HTR-8/SVneo (cell line): ENCODE measurements around the gene ADAP1.

ENCODE experiments used
- DNase-seq: peaks from one replicate; pipeline ENCODE4 v3.0.0; 2011; ENCODE audit warnings: low spot score, mixed read lengths; ENCODE audit not compliant: insufficient read length
- FAIRE-seq: peaks from 2 replicates; lab custom pipeline; 2011; peaks lifted over from hg19 to GRCh38; lab: Jason Lieb, UNC

Gene ADAP1

GRCh38 chr7:990352-990932 is 36.0 kb upstream of the ADAP1 start:
- no peak for DNase-seq
- FAIRE-seq: no peak

GRCh38 chr7:988963-989529 is 34.6 kb upstream of the ADAP1 start:
- FAIRE-seq: no peak
- DNase-seq: no peak

- FAIRE-seq (no peak), DNase-seq (no peak)
These were observed 34.0 kb upstream of the ADAP1 start for GRCh38 chr7:988426-988911.

GRCh38 chr7:987909-988308 is 33.4 kb upstream of the ADAP1 start:
- no peak for DNase-seq
- FAIRE-seq: no peak

- FAIRE-seq (no peak), DNase-seq (no peak)
These were observed 32.6 kb upstream of the ADAP1 start for GRCh38 chr7:986766-987751.

- FAIRE-seq: peak; percentile 9
These were observed 31.6 kb upstream of the ADAP1 start for GRCh38 chr7:985915-986741.

GRCh38 chr7:985127-985416 is 30.6 kb upstream of the ADAP1 start:
- no peak for DNase-seq
- no peak for FAIRE-seq

More at GRCh38 chr7:985915-986741, 31.6 kb upstream of the ADAP1 start:
- peak; percentile 41 for DNase-seq

- no peak for DNase-seq
- FAIRE-seq: no peak
These were observed 30.1 kb upstream of the ADAP1 start for GRCh38 chr7:984361-985126.

- DNase-seq (no peak), FAIRE-seq (no peak)
These were observed 29.2 kb upstream of the ADAP1 start for GRCh38 chr7:983616-984071.

GRCh38 chr7:983004-983615 is 28.6 kb upstream of the ADAP1 start, which contains the start of gene CYP2W1:
Gene CYP2W1, plus strand, starts transcription at chr7:983181. Its CDS starts 31 bp downstream, at chr7:983212.
- DNase-seq (no peak), FAIRE-seq (no peak)

GRCh38 chr7:982511-983003 is 28.1 kb upstream of the ADAP1 start:
- no peak for FAIRE-seq
- no peak for DNase-seq

GRCh38 chr7:981793-982510 is 27.5 kb upstream of the ADAP1 start:
- no peak for DNase-seq
- no peak for FAIRE-seq

- no peak for DNase-seq
- FAIRE-seq: no peak
These were observed 25.5 kb upstream of the ADAP1 start for GRCh38 chr7:979886-980571.

- FAIRE-seq (no peak), DNase-seq (no peak)
These were observed 24.7 kb upstream of the ADAP1 start for GRCh38 chr7:979151-979550.

- FAIRE-seq: no peak
- no peak for DNase-seq
These were observed 24.1 kb upstream of the ADAP1 start for GRCh38 chr7:978416-979091.

- FAIRE-seq (no peak), DNase-seq (no peak)
These were observed 23.5 kb upstream of the ADAP1 start for GRCh38 chr7:978049-978346.

- no peak for FAIRE-seq
These were observed 23.0 kb upstream of the ADAP1 start for GRCh38 chr7:977326-978048.

More at GRCh38 chr7:977326-978048, 23.0 kb upstream of the ADAP1 start:
- no peak for DNase-seq
